Measurements from ENCODE around the gene LTB4R2.

The LTB4R2 gene

GRCh38 chr14:24309538-24310264 lies at the start of gene LTB4R2:
Gene LTB4R2, plus strand, starts transcription at chr14:24310140. Its CDS starts 525 bp downstream, at chr14:24310665.
- DNase-seq (ENCODE audit: low read depth in 2 of 2) = no peak

- DNase-seq (ENCODE audit: low read depth in 2 of 2) = no peak
These were observed 49.2 kb upstream of the LTB4R2 start for GRCh38 chr14:24260780-24261157.

DNA sequence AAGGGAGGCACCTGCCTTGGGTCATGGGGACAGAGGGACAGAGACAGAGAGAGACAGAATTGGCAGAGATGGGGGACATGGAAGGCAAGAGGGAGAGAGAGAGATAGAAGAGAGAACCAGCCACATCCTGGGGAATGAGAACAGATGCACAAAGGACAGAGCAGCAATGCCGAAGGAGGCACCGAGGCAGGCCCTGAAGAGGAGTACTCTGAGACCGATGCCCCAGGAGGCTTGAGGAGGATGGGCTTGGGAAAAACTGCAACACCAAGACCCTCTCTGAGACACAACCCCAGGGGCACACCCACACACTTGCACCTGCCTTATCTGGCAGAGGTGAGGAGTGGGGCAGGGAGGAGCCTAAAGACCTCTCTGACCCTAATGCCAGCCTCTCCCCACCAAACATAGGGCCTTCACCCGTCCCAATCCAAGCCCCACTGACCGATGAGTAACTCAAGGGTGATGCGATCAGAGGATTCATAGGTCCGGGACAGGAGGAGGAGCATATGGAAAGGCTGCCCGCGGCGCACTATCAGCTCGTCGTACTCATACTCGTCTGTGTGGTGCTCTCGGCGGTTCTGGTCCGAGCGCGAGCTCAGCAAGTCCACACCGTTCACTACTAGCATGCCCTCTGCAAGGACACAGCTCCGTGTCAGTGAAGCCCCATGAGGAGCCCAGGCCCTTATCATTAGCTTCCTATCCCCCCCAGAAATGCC lies 48.5 kb upstream of the LTB4R2 start:
- DNase-seq (ENCODE audit: low read depth in 2 of 2) = no peak

GRCh38 chr14:24261969-24262327 lies 48.0 kb upstream of the LTB4R2 start:
- DNase-seq (ENCODE audit: low read depth in 2 of 2) = no peak

DNA sequence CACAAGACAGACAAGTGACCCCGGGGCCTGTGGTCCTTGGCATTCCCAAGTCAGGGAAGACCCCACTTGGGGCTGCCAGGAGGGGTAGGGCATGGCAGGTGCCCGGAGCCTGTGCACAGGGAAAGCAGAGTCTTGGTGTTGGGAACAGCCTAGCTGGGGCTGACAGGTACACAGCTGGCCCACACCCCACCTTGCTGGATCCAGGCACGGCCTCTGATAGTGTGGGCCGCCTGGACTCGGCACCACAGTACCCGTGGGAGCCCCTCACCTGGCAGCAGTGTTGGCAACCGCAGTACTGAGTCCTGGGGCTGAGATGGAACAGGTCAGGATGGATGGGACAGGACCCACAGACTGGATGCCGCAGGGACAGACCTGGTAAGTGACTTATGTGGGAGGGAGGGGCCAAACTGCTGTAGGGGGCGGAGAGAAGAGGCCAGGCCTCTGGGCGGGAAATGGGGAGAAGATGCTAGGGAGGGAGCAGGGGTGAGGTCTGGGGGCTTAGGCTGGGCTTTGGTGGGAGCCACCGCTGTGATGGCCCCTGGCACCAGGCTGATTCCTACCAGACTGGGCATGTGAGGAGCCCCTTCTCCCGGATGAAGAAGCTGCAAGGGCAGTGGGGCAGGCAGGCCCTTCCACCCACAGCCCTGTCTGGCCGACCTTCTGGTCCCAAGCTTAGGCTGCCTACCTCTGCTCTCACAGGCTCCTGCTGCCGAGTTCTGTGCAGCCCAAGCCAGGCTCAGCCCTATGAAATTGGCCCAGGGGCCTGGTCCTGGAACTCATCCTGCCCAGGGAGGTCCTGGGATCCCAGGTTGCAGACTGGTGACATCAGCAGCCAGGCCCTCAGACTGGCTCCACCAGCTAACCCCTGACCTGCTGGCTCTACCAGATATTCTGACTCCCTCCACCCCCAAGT lies 46.9 kb upstream of the LTB4R2 start, which contains the start of gene TGM1:
TGM1 (minus strand) TSS at position 357 of the 913 bp plus-strand sequence. CDS start 825 bp downstream, outside the sequence.
- no peak for DNase-seq (ENCODE audit: low read depth in 2 of 2)

- DNase-seq (ENCODE audit: low read depth in 2 of 2) = no peak
These were observed 46.1 kb upstream of the LTB4R2 start for GRCh38 chr14:24263848-24264247.

- no peak for DNase-seq (ENCODE audit: low read depth in 2 of 2)
These were observed 45.6 kb upstream of the LTB4R2 start for GRCh38 chr14:24264298-24264697.

DNA sequence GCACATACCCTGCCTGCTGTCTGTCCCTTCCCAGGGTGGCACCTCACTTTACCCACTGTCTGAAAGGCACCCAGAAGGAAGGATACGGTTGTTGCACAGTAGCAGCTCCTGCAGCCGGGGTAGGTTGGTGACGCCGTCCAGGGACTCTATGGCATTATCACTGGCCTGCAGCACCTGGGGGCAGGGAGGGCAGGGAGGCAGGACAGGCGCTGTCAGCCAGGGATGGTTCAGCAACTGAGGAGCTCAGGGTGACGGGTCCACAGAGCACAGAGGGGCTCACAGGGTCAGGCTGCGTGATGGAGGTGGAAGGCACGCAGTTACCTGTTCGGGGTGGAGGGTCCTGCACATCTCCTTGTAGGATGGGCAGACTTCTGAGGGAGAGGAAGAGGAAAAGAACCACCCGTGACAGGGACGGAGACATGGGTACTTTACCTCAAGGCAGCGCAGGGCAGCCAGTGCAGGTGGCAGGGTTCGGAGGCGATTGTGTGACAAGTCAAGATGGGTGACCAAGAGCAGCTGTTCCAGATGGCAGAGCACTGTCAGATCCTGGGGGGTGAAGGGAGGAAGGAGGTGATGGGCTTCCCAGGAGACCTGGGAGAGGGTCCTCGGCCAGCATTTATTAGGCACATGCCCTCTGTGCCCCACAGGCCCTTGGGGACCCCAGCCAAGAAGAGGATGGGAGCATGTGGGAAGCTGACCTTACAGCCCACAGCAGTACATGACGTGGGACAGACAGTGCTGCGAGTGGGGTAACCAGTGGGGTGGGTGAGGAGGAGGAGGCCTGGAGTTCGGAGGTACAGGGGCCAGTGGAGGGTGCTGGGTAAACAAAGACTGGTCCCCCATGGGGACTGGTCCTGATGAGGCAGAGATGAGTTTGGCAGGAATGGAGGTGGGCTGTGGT lies 43.3 kb upstream of the LTB4R2 start:
- DNase-seq (ENCODE audit: low read depth in 2 of 2) = no peak

DNA sequence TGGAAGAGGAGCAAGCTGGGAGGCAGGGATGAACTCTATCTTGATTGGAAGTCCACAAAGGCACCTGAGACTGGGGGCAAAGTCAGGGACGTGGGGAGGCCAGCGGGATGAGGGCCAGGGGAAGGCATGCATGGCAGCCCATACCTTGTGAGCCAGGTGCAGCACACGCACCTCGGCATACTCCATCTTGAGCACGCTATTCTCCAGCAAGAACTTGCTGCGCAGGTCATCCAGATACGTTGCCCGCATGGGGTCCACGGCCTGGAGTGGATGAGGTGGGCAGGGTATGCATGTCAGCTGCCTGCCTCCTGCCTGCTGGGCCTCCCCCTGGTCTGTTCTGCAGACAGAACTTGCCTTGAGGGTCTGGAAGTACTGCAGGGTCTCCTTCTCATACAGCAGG lies 42.4 kb upstream of the LTB4R2 start:
- no peak for DNase-seq (ENCODE audit: low read depth in 2 of 2)

DNA sequence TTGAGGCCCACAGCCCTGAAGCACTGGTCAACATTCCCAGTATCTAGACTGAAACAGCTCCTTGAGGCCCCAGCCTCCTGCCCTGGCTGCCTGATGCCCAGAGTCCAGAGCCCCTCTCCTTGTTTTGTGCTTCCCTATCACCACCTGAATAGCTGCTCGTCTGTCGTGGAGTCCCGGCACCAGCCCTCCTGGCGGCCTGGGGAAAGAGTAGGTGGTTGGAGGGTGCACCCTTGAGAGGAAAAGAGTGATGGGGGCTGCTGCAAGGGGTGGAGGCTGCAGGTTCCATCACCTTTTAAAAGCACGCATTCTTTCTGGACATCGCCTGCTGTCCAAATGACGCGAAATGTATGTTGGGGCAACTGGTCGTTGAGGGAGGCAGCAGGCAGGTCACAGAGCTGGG lies 41.7 kb upstream of the LTB4R2 start:
- no peak for DNase-seq (ENCODE audit: low read depth in 2 of 2)

DNA sequence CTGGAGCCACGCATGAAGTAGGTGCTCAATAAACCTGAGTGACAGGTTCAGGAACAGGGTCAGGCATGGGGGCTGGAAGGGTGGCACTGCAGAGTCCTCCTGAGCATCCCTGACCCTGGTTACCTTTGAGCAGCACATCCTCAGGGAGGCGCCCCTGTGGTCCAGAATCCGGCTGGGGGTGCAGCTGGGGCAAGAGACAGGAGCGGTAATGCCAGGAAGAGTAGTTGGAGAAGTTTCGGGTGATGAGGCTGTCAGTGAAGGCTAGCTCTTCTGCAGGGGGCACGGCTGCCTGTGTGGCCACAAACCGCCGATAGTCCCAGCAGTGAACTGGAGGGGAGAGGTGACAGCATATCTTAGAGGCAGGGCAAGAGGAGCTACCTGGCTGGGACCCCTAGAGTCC lies 40.6 kb upstream of the LTB4R2 start:
- no peak for DNase-seq (ENCODE audit: low read depth in 2 of 2)

DNA sequence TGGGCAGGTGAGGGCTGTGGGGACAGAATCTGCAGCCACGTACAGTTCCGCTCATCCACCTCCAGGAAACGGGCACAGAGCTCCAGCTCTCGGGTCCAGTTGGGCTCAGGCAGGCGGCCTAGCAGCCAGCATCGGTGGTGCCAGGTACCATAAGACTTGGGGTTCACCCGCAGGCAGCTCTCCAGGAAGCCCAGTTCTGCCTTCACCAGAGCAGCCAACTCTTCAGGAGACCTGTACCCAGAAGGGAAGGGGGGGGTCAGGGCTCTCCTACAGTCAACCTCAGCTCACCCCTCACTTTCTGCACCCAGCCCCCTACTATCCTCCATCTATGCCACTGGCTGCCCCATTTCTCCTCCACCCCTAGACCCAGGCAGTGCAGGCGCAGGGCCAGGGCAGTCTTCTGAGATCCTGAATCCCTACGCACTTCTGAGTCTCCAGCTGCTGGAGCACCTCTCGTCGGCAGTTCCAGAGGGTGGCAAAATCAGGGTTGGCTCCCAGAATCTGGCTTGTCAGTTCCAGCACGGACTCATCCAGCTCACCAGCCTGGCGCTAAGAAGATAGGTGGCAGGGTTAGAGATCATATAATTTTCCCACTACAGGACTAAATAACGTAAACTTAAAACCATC lies 39.9 kb upstream of the LTB4R2 start:
- DNase-seq (ENCODE audit: low read depth in 2 of 2) = no peak

DNA sequence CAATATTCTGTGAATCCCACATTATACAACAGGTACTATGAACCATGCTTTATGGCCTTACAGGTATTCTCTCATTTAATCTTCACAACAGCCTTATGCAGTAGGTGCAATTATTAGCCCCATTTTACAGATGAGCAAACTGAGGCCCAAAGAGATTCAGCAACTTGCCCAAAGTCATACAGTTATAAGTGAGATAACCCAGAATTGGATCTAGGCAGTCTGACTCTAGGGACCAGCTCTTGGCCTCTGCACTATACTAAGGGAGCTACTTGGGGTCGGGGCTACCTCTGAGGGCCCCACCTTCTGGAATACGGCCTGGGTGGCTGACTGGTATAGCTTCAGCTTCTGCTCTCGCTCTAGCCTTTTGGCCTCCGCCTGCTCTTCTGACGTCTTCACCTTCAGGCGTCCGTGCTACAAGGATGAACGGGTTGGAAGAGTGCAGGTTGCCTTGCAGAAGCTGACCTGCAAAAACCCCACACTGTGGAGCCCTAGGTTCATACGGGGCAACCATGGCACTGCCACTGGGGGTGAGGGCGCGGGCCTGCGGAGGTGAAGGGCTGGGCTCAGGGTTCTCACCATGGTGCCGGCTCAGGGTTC lies 39.3 kb upstream of the LTB4R2 start:
- DNase-seq (ENCODE audit: low read depth in 2 of 2) = no peak

GRCh38 chr14:24271134-24271833 lies 38.7 kb upstream of the LTB4R2 start, which contains the start of gene RABGGTA:
Gene RABGGTA, minus strand, starts transcription at chr14:24271597. Its CDS starts 482 bp downstream, at chr14:24271115.
- peak; percentile 52 to 60 for DNase-seq (ENCODE audit: low read depth in 2 of 2)

GRCh38 chr14:24271834-24272263 lies 38.1 kb upstream of the LTB4R2 start:
- DNase-seq (ENCODE audit: low read depth in 2 of 2) = no peak

DNA sequence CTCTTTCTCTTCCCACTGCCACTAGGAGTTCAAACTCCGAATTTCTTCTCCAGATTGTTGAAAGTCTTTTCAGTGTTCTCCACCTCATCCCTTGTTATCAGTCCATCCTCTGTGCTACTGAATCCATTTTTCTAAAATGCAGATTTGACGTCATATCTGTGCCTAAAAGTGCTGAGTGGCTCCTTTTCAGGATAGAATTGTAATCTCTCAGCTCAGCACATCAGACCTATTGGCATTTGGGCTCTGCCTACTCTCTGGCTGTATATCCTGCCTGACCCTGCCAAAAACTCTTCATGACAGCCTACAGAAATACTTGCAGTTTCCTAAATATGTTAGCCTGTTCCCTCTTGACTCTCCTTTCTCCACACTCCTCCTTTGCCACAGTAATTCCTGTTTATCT lies 37.5 kb upstream of the LTB4R2 start:
- no peak for DNase-seq (ENCODE audit: low read depth in 2 of 2)

GRCh38 chr14:24273422-24273998 lies 36.4 kb upstream of the LTB4R2 start:
- no peak for DNase-seq (ENCODE audit: low read depth in 2 of 2)

GRCh38 chr14:24274101-24274543 lies 35.8 kb upstream of the LTB4R2 start:
- DNase-seq (ENCODE audit: low read depth in 2 of 2) = no peak

DNA sequence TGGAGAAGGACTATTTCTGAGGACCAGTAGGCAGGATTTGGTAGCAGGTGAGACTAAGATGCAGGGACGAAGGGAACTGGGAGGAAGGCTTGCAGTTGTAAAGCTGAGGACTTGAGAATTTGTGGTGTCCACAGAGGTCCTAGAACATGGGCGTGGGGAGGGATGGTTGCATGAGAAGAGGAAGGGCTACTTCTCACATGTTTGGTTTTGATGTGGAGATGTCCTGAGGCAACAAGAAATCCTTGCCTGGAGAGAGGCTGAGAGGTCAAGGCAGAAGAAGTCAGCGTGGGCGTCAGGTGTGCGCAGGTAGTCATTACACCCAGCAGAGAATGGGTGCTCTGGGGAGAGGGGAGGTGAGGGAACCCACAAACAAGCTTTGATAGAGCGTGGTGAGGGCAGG lies 32.9 kb upstream of the LTB4R2 start:
- no peak for DNase-seq (ENCODE audit: low read depth in 2 of 2)

All from fibroblast of skin of left biceps (primary cell).